IMR-90 (cell line): ENCODE data around the gene PITPNC1. TPM values are rescaled to one million over a fixed set of nuclear protein-coding genes. Genes with fewer than 3 reads are reported as not detected.

Source experiments
- ATAC-seq: fragments of 200-7000 bp; cut with Tn5 transposase; 2 replicates; pipeline ENCODE4 v1.9.1; 2020; ENCODE audit warnings: low read depth, mild to moderate bottlenecking, moderate library complexity
- BruUV-seq: library from RNA; stranded (reverse); fragments of 400-500 nt; replicated peaks from 2 replicates; lab custom pipeline; 2021; lab: Mats Ljungman, UMichigan
- CTCF ChIA-PET: fragments of 300-600 bp; formaldehyde crosslinking; extraction: SDS; loops from one replicate; lab custom pipeline; 2021; ENCODE audit warnings: antibody characterized with exemption; lab: Yijun Ruan, JAX
- POLR2A ChIA-PET: fragments of 300-600 bp; sonication (Branson Sonifier 250); formaldehyde crosslinking; loops from one replicate; lab custom pipeline; 2022; ENCODE audit warnings: antibody characterized with exemption; ENCODE audit not compliant: unreplicated experiment; lab: Charles Lee
- DNase-seq: peaks from one replicate; pipeline ENCODE4 v3.0.0; 2013
- H2AFZ ChIP-seq: replicated peaks from 2 replicates; pipeline ENCODE3; 2013; ENCODE audit warnings: low read length, mild to moderate bottlenecking; ENCODE audit not compliant: poor library complexity
- H2AK5ac ChIP-seq: 2 replicates; pipeline ENCODE4 v1.6.1; 2013; ENCODE audit warnings: low read depth, low read length, inconsistent platforms
- H2AK9ac ChIP-seq: replicated peaks from 2 replicates; pipeline ENCODE3; 2013; ENCODE audit warnings: mild to moderate bottlenecking, low read depth, low read length, moderate library complexity; ENCODE audit not compliant: poor library complexity
- H2BK120ac ChIP-seq: 2 replicates; pipeline ENCODE4 v1.6.1; 2013; ENCODE audit warnings: low read depth, low read length, inconsistent platforms
- H2BK15ac ChIP-seq: 3 replicates; pipeline ENCODE4 v1.6.1; 2013; ENCODE audit warnings: low read depth, low read length, inconsistent platforms
- H2BK20ac ChIP-seq: 2 replicates; pipeline ENCODE4 v1.6.1; 2013; ENCODE audit warnings: low read depth, mild to moderate bottlenecking, inconsistent platforms, low read length, moderate library complexity
- H2BK5ac ChIP-seq: 2 replicates; pipeline ENCODE4 v1.6.1; 2013; ENCODE audit warnings: mild to moderate bottlenecking, low read depth, low read length, inconsistent platforms; ENCODE audit not compliant: poor library complexity, severe bottlenecking
- H3K14ac ChIP-seq: replicated peaks from 2 replicates; pipeline ENCODE4 v1.6.1; 2013; ENCODE audit warnings: low read depth, low read length, inconsistent platforms
- H3K18ac ChIP-seq: 2 replicates; pipeline ENCODE4 v1.6.1; 2013; ENCODE audit warnings: low read depth, low read length, control low read depth
- H3K23ac ChIP-seq: 2 replicates; pipeline ENCODE4 v1.6.1; 2013; ENCODE audit warnings: low read depth, low read length, inconsistent platforms
- H3K27ac ChIP-seq: 2 replicates; pipeline ENCODE4 v1.5.1; 2013; ENCODE audit warnings: mild to moderate bottlenecking, control low read depth, low read length; ENCODE audit not compliant: insufficient read depth
- H3K27me3 ChIP-seq: 2 replicates; pipeline ENCODE4 v1.6.1; 2013; ENCODE audit warnings: low read length; ENCODE audit not compliant: control insufficient read depth, insufficient read depth
- H3K36me3 ChIP-seq: 2 replicates; pipeline ENCODE4 v1.6.1; 2013; ENCODE audit warnings: low read length, mixed read lengths; ENCODE audit not compliant: control insufficient read depth, insufficient read depth
- H3K4ac ChIP-seq: 2 replicates; pipeline ENCODE4 v1.6.1; 2013; ENCODE audit warnings: low read depth, low read length, inconsistent platforms
- H3K4me1 ChIP-seq: 2 replicates; pipeline ENCODE4 v1.6.1; 2013; ENCODE audit warnings: low read length, mixed read lengths; ENCODE audit not compliant: control insufficient read depth, insufficient read depth
- H3K4me2 ChIP-seq: 2 replicates; pipeline ENCODE4 v1.6.1; 2013; ENCODE audit warnings: low read depth, mild to moderate bottlenecking, control low read depth, low read length, moderate library complexity
- H3K4me3 ChIP-seq: 2 replicates; pipeline ENCODE4 v1.5.1; 2013; ENCODE audit warnings: low read depth, mild to moderate bottlenecking, control low read depth, low read length, moderate library complexity; ENCODE audit not compliant: insufficient read depth
- H3K56ac ChIP-seq: 2 replicates; pipeline ENCODE4 v1.6.1; 2013; ENCODE audit warnings: low read length, inconsistent platforms; ENCODE audit not compliant: insufficient read depth; ENCODE audit errors: extremely low read depth
- H3K79me1 ChIP-seq, 2 experiments: 2 replicates each; pipeline ENCODE4 v1.6.1; 2013; ENCODE audit warnings: low read length in 2 of 2, inconsistent platforms in 1 of 2, low read depth in 1 of 2
- H3K9ac ChIP-seq: 2 replicates; pipeline ENCODE4 v1.6.1; 2013; ENCODE audit warnings: low read depth, low read length, control low read depth
- H3K9me1 ChIP-seq: 2 replicates; pipeline ENCODE4 v1.6.1; 2013; ENCODE audit warnings: low read length, inconsistent platforms; ENCODE audit not compliant: insufficient read depth
- H3K9me3 ChIP-seq: 2 replicates; pipeline ENCODE4 v1.6.1; 2013; ENCODE audit warnings: low read length; ENCODE audit not compliant: control insufficient read depth, insufficient read depth
- H4K20me1 ChIP-seq: 2 replicates; pipeline ENCODE4 v1.6.1; 2013; ENCODE audit warnings: low read length, inconsistent platforms; ENCODE audit not compliant: insufficient read depth
- H4K5ac ChIP-seq: 2 replicates; pipeline ENCODE4 v1.6.1; 2013; ENCODE audit warnings: mild to moderate bottlenecking, low read depth, low read length, control low read depth
- H4K8ac ChIP-seq, 2 experiments: 2 replicates each; pipeline ENCODE4 v1.6.1; 2013; ENCODE audit warnings: low read depth in 2 of 2, low read length in 2 of 2, control low read depth in 1 of 2, inconsistent platforms in 1 of 2
- H4K91ac ChIP-seq: 2 replicates; pipeline ENCODE4 v1.6.1; 2013; ENCODE audit warnings: low read depth, low read length, inconsistent platforms; ENCODE audit not compliant: insufficient read depth
- BHLHE40 ChIP-seq: fragments of 150-350 bp; IDR thresholded peaks from 2 replicates; pipeline ENCODE4 v1.6.1; 2016; ENCODE audit warnings: mild to moderate bottlenecking, low read depth, low read length
- CEBPB ChIP-seq: IDR thresholded peaks from 2 replicates; pipeline ENCODE4 v1.6.1; 2012; ENCODE audit warnings: low read depth, low read length, improper control_type of control experiment
- CHD1 ChIP-seq: IDR thresholded peaks from 2 replicates; pipeline ENCODE4 v1.6.1; 2012; ENCODE audit warnings: low read depth, low read length, improper control_type of control experiment
- FOS ChIP-seq: fragments of 150-350 bp; IDR thresholded peaks from 2 replicates; pipeline ENCODE4 v1.6.1; 2016; ENCODE audit warnings: low read depth, low read length
- MAFK ChIP-seq: IDR thresholded peaks from 2 replicates; pipeline ENCODE4 v1.6.1; 2012; ENCODE audit warnings: low read depth, low read length, improper control_type of control experiment
- MAZ ChIP-seq: IDR thresholded peaks from 2 replicates; pipeline ENCODE4 v1.6.1; 2012; ENCODE audit warnings: low read depth, mild to moderate bottlenecking, low read length, improper control_type of control experiment, moderate library complexity, borderline replicate concordance
- MXI1 ChIP-seq: IDR thresholded peaks from 2 replicates; pipeline ENCODE4 v1.6.1; 2012; ENCODE audit warnings: low read depth, mild to moderate bottlenecking, low read length, moderate library complexity, borderline replicate concordance
- NFE2L2 ChIP-seq: fragments of 150-350 bp; IDR thresholded peaks from 2 replicates; pipeline ENCODE4 v1.6.1; 2016; ENCODE audit warnings: low read depth, mild to moderate bottlenecking, low read length
- POLR2A ChIP-seq: IDR thresholded peaks from 2 replicates; pipeline ENCODE4 v1.6.1; 2012; ENCODE audit warnings: mild to moderate bottlenecking, low read depth, low read length
- RAD21 ChIP-seq: IDR thresholded peaks from 2 replicates; pipeline ENCODE4 v1.6.1; 2012; ENCODE audit warnings: low read length, improper control_type of control experiment
- RCOR1 ChIP-seq: IDR thresholded peaks from 2 replicates; pipeline ENCODE4 v1.6.1; 2012; ENCODE audit warnings: mild to moderate bottlenecking, low read length, improper control_type of control experiment; ENCODE audit not compliant: insufficient replicate concordance
- RFX5 ChIP-seq: IDR thresholded peaks from 2 replicates; pipeline ENCODE4 v1.8.0; 2012; ENCODE audit warnings: low read depth, mild to moderate bottlenecking, low read length, moderate library complexity
- SMC3 ChIP-seq: fragments of 150-350 bp; IDR thresholded peaks from 2 replicates; pipeline ENCODE4 v1.6.1; 2016; ENCODE audit warnings: low read depth, mild to moderate bottlenecking, antibody characterized with exemption, low read length, moderate library complexity
- WGBS, 2 experiments: methylation state at CpG; one replicate each; pipeline versions ENCODE4 v1.1.5 to v1.1.7; 2013; ENCODE audit warnings: missing lambda C conversion rate in 2 of 2; ENCODE audit not compliant: insufficient read length in 1 of 2; ENCODE audit errors: extremely low coverage in 2 of 2; 5-methylcytosine and 5-hydroxymethylcytosine counted together
- dilution Hi-C: fragments of 300-500 bp; cut with HindIII; formaldehyde crosslinking; loops from one replicate; pipeline ENCODE4 v1.14.3; 2018; ENCODE audit warnings: low sequenced_read_pairs; ENCODE audit not compliant: unreplicated experiment
- in situ Hi-C: fragments of 300-500 bp; cut with MboI; formaldehyde crosslinking; loops from 3 replicates; pipeline ENCODE4 v1.14.3; 2019; ENCODE audit warnings: low sequenced_read_pairs, inconsistent platforms, mixed read lengths
- intact Hi-C: fragments of 100-400 bp; cut with micrococcal nuclease; formaldehyde crosslinking; loops from 2 replicates; pipeline ENCODE4 v1.10.0; 2022
- polyA plus RNA-seq, 3 experiments: library from polyadenylated mRNA; depleted of rRNA; stranded (reverse); fragments of >200 nt; gene quantifications; 2 replicates each; pipeline ENCODE4 v1.2.3, GENCODE V29; 2012; ENCODE audit warnings: low replicate concordance in 1 of 3
- total RNA-seq: library from RNA; depleted of rRNA; stranded (reverse); fragments of >200 nt; gene quantifications from 2 replicates; pipeline ENCODE4 v1.2.3, GENCODE V29; 2012
- TF ChIP-seq, protein P1 (sequence below): fragments of 150-350 bp; IDR thresholded peaks from 2 replicates; pipeline ENCODE4 v1.6.1; 2016; ENCODE audit warnings: low read depth, mild to moderate bottlenecking, low read length, moderate library complexity, borderline replicate concordance
- TF ChIP-seq, protein P2 (sequence below): conservative IDR thresholded peaks from 2 replicates; pipeline ENCODE4 v1.5.1; 2012; ENCODE audit warnings: mild to moderate bottlenecking, low read depth, low read length, improper control_type of control experiment
- TF ChIP-seq, protein P3 (sequence below): fragments of 150-350 bp; IDR thresholded peaks from 2 replicates; pipeline ENCODE4 v1.6.1; 2017; ENCODE audit warnings: mild to moderate bottlenecking, antibody characterized with exemption, low read length, low read depth

Gene PITPNC1
- total and polyA plus RNA-seq, 2 of the 4 experiments (the other 2 are of a cell fraction), result 4.1 TPM

DNA sequence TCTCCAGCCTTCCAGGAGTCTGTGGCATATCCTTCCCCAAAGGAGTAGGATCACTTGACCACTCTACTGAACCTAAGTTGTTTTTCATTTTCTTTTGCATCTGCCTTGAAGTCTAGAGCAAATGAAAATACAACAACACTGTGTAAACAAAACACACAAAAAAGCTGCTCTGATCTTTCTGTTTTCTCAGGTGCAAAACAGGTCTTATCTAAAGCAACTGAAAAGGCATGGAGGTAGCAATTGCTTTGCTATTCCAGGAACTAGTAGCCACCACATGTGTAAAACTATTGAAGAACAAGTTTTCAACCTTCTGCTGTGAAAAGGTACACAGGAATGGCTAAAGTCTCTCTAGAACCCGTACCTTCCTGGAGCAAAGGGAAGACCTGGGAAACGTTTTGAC is 127.1 kb downstream of the PITPNC1 start:
- H3K27me3 ChIP-seq, result no peaks in the 10 kb centered on the region
- no peak overlapping the region for H2BK15ac ChIP-seq
- H3K79me1 ChIP-seq, result peaks cover 21 to 28% of the 10 kb centered on the region in 2 experiments
- no peak overlapping the region for H2AK5ac ChIP-seq
- no peaks in the 10 kb centered on the region; the same call in 1 of the 2 replicates for H4K20me1 ChIP-seq
- intact Hi-C loops (no loop called here), in situ Hi-C loops (no loop called here), dilution Hi-C loops (no loop called here)
- no peak overlapping the region for H2BK5ac ChIP-seq
- DNase-seq (no peak), ATAC-seq (no peak)
- no peak overlapping the region for H2AFZ ChIP-seq
- H3K27ac ChIP-seq, result no peak overlapping the region
- no peaks in the 10 kb centered on the region for H3K36me3 ChIP-seq
- H3K4ac ChIP-seq, result no peak overlapping the region
- H4K5ac ChIP-seq, result no peak overlapping the region
- H3K9me1 ChIP-seq, result peaks cover 3% of the 10 kb centered on the region; the same call in 1 of the 2 replicates
- ChIA-PET POLR2A (no interaction called here), CTCF (no interaction called here)
- no peak overlapping the region for H2BK20ac ChIP-seq
- H4K91ac ChIP-seq, result no peak overlapping the region
- no peak overlapping the region for H3K4me3 ChIP-seq
- H3K9ac ChIP-seq, result no peak overlapping the region
- 83% methylated on average over 1 of the region's 2 CpGs; no CpG with 5 or more reads in 1 of the 2 experiments for WGBS, 2 experiments
- H4K8ac ChIP-seq, result no peak overlapping the region
- TF ChIP-seq SMC3, result no peak
- no peak for TF ChIP-seq BHLHE40
- no peak for TF ChIP-seq CHD1
- TF ChIP-seq, protein P1, sequence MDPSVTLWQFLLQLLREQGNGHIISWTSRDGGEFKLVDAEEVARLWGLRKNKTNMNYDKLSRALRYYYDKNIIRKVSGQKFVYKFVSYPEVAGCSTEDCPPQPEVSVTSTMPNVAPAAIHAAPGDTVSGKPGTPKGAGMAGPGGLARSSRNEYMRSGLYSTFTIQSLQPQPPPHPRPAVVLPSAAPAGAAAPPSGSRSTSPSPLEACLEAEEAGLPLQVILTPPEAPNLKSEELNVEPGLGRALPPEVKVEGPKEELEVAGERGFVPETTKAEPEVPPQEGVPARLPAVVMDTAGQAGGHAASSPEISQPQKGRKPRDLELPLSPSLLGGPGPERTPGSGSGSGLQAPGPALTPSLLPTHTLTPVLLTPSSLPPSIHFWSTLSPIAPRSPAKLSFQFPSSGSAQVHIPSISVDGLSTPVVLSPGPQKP, result no peak
- TF ChIP-seq, protein P2, sequence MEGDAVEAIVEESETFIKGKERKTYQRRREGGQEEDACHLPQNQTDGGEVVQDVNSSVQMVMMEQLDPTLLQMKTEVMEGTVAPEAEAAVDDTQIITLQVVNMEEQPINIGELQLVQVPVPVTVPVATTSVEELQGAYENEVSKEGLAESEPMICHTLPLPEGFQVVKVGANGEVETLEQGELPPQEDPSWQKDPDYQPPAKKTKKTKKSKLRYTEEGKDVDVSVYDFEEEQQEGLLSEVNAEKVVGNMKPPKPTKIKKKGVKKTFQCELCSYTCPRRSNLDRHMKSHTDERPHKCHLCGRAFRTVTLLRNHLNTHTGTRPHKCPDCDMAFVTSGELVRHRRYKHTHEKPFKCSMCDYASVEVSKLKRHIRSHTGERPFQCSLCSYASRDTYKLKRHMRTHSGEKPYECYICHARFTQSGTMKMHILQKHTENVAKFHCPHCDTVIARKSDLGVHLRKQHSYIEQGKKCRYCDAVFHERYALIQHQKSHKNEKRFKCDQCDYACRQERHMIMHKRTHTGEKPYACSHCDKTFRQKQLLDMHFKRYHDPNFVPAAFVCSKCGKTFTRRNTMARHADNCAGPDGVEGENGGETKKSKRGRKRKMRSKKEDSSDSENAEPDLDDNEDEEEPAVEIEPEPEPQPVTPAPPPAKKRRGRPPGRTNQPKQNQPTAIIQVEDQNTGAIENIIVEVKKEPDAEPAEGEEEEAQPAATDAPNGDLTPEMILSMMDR, result no peak
- TF ChIP-seq MAFK, result no peak
- no peak for TF ChIP-seq CEBPB
- TF ChIP-seq MXI1, result no peak
- no peak for TF ChIP-seq RAD21
- TF ChIP-seq POLR2A, result no peak
- no peak for TF ChIP-seq FOS
- TF ChIP-seq RCOR1, result no peak
- TF ChIP-seq RFX5, result no peak
- no peak for TF ChIP-seq NFE2L2
- TF ChIP-seq, protein P3, sequence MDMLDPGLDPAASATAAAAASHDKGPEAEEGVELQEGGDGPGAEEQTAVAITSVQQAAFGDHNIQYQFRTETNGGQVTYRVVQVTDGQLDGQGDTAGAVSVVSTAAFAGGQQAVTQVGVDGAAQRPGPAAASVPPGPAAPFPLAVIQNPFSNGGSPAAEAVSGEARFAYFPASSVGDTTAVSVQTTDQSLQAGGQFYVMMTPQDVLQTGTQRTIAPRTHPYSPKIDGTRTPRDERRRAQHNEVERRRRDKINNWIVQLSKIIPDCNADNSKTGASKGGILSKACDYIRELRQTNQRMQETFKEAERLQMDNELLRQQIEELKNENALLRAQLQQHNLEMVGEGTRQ, result no peak
- no peak for TF ChIP-seq MAZ
- no peak overlapping the region for H3K18ac ChIP-seq
- no peak overlapping the region for H3K56ac ChIP-seq
- H3K4me2 ChIP-seq, result no peak overlapping the region
- H2BK120ac ChIP-seq, result no peak overlapping the region
- peak overlapping the region; percentile 51; the same call in 1 of the 2 replicates for H3K23ac ChIP-seq
- H3K4me1 ChIP-seq, result no peaks in the 10 kb centered on the region
- no peak overlapping the region for H2AK9ac ChIP-seq
- BruUV-seq, result no TSS peak
- peak overlapping the region; percentile 10; the same call in 1 of the 2 replicates for H3K14ac ChIP-seq
- peaks cover 3% of the 10 kb centered on the region for H3K9me3 ChIP-seq
